A673 (cell line): ENCODE results near the gene MPRIP. TPM values are rescaled to one million over a fixed set of nuclear protein-coding genes. Genes with fewer than 3 reads are reported as not detected.

Source experiments
- BruUV-seq: library from RNA; stranded (reverse); fragments of 400-500 nt; replicated peaks from 2 replicates; lab custom pipeline; 2021; lab: Mats Ljungman, UMichigan
- CTCF ChIA-PET: fragments of 300-600 bp; sonication (Branson Sonifier 250); formaldehyde crosslinking; loops from one replicate; lab custom pipeline; 2022; ENCODE audit warnings: antibody characterized with exemption; lab: Charles Lee
- POLR2A ChIA-PET: fragments of 300-600 bp; sonication (Branson Sonifier 250); formaldehyde crosslinking; loops from one replicate; lab custom pipeline; 2022; ENCODE audit warnings: antibody characterized with exemption; ENCODE audit not compliant: low non-redundant PET; lab: Charles Lee
- DNase-seq: peaks from one replicate; pipeline ENCODE4 v3.0.0-alpha.2; 2015; ENCODE audit warnings: low spot score
- H3K27ac ChIP-seq: fragments of 200-600 bp; sonication (generic); 2 replicates; pipeline ENCODE4 v1.5.1; 2016; ENCODE audit warnings: mixed run types, low read depth, mild to moderate bottlenecking, mixed read lengths, antibody characterized with exemption, low read length; ENCODE audit not compliant: poor library complexity, severe bottlenecking
- H3K27me3 ChIP-seq: fragments of 200-600 bp; sonication (generic); replicated peaks from 2 replicates; pipeline ENCODE4 v1.6.1; 2017; ENCODE audit warnings: mixed run types, low read depth, mild to moderate bottlenecking, mixed read lengths, antibody characterized with exemption, low read length; ENCODE audit not compliant: insufficient read depth, poor library complexity
- H3K36me3 ChIP-seq: fragments of 200-600 bp; sonication (generic); 2 replicates; pipeline ENCODE4 v1.6.1; 2016; ENCODE audit warnings: mixed run types, mild to moderate bottlenecking, mixed read lengths, antibody characterized with exemption, low read length; ENCODE audit not compliant: insufficient read depth, poor library complexity, severe bottlenecking
- H3K4me1 ChIP-seq: fragments of 200-600 bp; sonication (generic); 2 replicates; pipeline ENCODE4 v1.6.1; 2017; ENCODE audit warnings: mixed run types, mild to moderate bottlenecking, mixed read lengths, antibody characterized with exemption, low read length; ENCODE audit not compliant: insufficient read depth, poor library complexity, severe bottlenecking
- H3K4me3 ChIP-seq: fragments of 200-600 bp; sonication (generic); 2 replicates; pipeline ENCODE4 v1.5.1; 2016; ENCODE audit warnings: low read depth, mixed run types, mild to moderate bottlenecking, mixed read lengths, low read length; ENCODE audit not compliant: poor library complexity, severe bottlenecking
- H3K9me3 ChIP-seq: fragments of 200-600 bp; sonication (generic); 2 replicates; pipeline ENCODE4 v1.6.1; 2016; ENCODE audit warnings: mixed run types, low read depth, mild to moderate bottlenecking, mixed read lengths, antibody characterized with exemption, low read length; ENCODE audit not compliant: poor library complexity, severe bottlenecking
- EZH2 ChIP-seq: fragments of 200-600 bp; sonication (generic); IDR thresholded peaks from 2 replicates; pipeline ENCODE4 v1.6.1; 2017; ENCODE audit warnings: borderline replicate concordance, low read depth, mild to moderate bottlenecking, mixed read lengths, antibody characterized with exemption, low read length; ENCODE audit not compliant: poor library complexity, severe bottlenecking
- intact Hi-C: fragments of 100-400 bp; cut with micrococcal nuclease; formaldehyde crosslinking; loops from one replicate; pipeline ENCODE4 v1.10.0; 2022; ENCODE audit not compliant: unreplicated experiment
- total RNA-seq: library from RNA; stranded (reverse); gene quantifications from 2 replicates; pipeline ENCODE4 v1.2.3, GENCODE V29; 2021
- TF ChIP-seq, protein P1 (sequence below): fragments of 300-800, 200-600 bp; sonication (generic); conservative IDR thresholded peaks from 2 replicates; pipeline ENCODE4 v1.5.1; 2017; ENCODE audit warnings: low read depth, mild to moderate bottlenecking, antibody characterized with exemption, low read length, moderate library complexity, mixed read lengths

Gene MPRIP
- total RNA-seq, 1 experiment from 2014 or later: 290 TPM

DNA sequence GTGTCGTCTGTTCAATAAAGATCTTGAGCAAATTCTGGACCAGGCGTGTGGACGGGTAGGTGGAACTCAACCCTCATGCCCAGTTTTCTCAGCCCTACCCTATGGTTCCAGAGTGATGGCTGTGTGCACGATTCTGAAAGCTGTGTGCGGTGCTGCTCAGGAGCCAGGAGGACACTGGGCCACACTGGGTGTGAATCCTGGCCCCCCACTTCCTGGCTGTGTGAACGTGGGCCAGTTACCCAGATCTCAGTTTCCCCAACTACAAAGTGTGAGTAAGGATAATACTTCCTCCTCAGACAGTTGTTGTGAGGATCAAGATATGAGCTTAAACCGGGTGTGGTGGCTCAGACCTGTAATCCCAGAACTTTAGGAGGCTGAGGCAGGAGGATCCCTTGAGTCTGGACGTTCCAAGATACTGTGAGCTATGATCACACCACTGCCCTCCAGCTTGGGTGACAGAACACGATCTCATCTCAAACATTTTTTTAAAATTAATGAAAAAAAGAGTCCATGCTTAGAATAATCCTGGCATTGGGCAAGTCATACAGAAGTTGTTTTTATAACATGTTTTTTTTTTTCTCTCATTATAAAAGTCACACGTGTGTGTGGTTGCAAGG is 14.7 kb upstream of the MPRIP start:
- H3K4me3 ChIP-seq: no peak overlapping the region
- ChIA-PET CTCF (no interaction called here), POLR2A (no interaction called here)
- no peak overlapping the region for H3K27ac ChIP-seq
- TF ChIP-seq, protein P1, sequence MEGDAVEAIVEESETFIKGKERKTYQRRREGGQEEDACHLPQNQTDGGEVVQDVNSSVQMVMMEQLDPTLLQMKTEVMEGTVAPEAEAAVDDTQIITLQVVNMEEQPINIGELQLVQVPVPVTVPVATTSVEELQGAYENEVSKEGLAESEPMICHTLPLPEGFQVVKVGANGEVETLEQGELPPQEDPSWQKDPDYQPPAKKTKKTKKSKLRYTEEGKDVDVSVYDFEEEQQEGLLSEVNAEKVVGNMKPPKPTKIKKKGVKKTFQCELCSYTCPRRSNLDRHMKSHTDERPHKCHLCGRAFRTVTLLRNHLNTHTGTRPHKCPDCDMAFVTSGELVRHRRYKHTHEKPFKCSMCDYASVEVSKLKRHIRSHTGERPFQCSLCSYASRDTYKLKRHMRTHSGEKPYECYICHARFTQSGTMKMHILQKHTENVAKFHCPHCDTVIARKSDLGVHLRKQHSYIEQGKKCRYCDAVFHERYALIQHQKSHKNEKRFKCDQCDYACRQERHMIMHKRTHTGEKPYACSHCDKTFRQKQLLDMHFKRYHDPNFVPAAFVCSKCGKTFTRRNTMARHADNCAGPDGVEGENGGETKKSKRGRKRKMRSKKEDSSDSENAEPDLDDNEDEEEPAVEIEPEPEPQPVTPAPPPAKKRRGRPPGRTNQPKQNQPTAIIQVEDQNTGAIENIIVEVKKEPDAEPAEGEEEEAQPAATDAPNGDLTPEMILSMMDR: no peak
- H3K9me3 ChIP-seq: no peaks in the 10 kb centered on the region
- intact Hi-C loops: no loop called here
- no TSS peak for BruUV-seq
- H3K27me3 ChIP-seq: no peaks in the 10 kb centered on the region
- no peaks in the 10 kb centered on the region for H3K36me3 ChIP-seq
- H3K4me1 ChIP-seq: peaks cover 18% of the 10 kb centered on the region
- DNase-seq: no peak

GRCh38 chr17:17028059-17028877 is 14.0 kb upstream of the MPRIP start:
- H3K27ac ChIP-seq: no peak overlapping the region
- H3K9me3 ChIP-seq: no peaks in the 10 kb centered on the region
- peaks cover 18% of the 10 kb centered on the region for H3K4me1 ChIP-seq
- TF ChIP-seq, protein P1: no peak
- no peak for TF ChIP-seq EZH2
- POLR2A ChIA-PET: no interaction called here
- CTCF ChIA-PET: no interaction called here
- intact Hi-C loops: no loop called here
- no TSS peak for BruUV-seq
- no peaks in the 10 kb centered on the region for H3K36me3 ChIP-seq
- no peak overlapping the region for H3K4me3 ChIP-seq
- no peak for DNase-seq
- no peaks in the 10 kb centered on the region for H3K27me3 ChIP-seq

GRCh38 chr17:17028878-17029535 is 13.2 kb upstream of the MPRIP start:
- CTCF ChIA-PET: no interaction called here
- DNase-seq: no peak
- Histone ChIP-seq H3K4me3 (no peak overlapping the region), H3K36me3 (no peaks in the 10 kb centered on the region), H3K27ac (no peak overlapping the region), H3K27me3 (no peaks in the 10 kb centered on the region), H3K9me3 (no peaks in the 10 kb centered on the region), H3K4me1 (peaks cover 18% of the 10 kb centered on the region)
- TF ChIP-seq, protein P1: no peak
- TF ChIP-seq EZH2: no peak
- intact Hi-C loops: no loop called here
- BruUV-seq: no TSS peak
- POLR2A ChIA-PET: no interaction called here
